DOHH2 (cell line): Measurements from ENCODE around the gene ZNF74.

Experiments
- H3F3A ChIP-seq: fragments of 200-600 bp; sonication (generic), shearing (Covaris generic); 2 replicates; pipeline ENCODE4 v1.6.0; 2016; ENCODE audit warnings: antibody characterized with exemption, mild to moderate bottlenecking; ENCODE audit not compliant: control insufficient read depth, insufficient read depth
- H3K27ac ChIP-seq: fragments of 200-600 bp; sonication (generic); 2 replicates; pipeline ENCODE4 v1.5.1; 2014; ENCODE audit warnings: low read depth, mild to moderate bottlenecking, low read length, moderate library complexity
- H3K27me3 ChIP-seq: fragments of 200-600 bp; sonication (generic); 2 replicates; pipeline ENCODE4 v1.6.1; 2014; ENCODE audit warnings: mild to moderate bottlenecking, low read length, mixed read lengths; ENCODE audit not compliant: control insufficient read depth
- H3K36me3 ChIP-seq: fragments of 200-600 bp; sonication (generic); 2 replicates; pipeline ENCODE4 v1.6.1; 2014; ENCODE audit warnings: mild to moderate bottlenecking, low read length, moderate library complexity, mixed read lengths; ENCODE audit not compliant: control insufficient read depth
- H3K4me1 ChIP-seq: fragments of 200-600 bp; sonication (generic); 2 replicates; pipeline ENCODE4 v1.6.1; 2014; ENCODE audit warnings: mild to moderate bottlenecking, low read length, mixed read lengths; ENCODE audit not compliant: control insufficient read depth
- H3K4me2 ChIP-seq: fragments of 200-600 bp; sonication (generic); 2 replicates; pipeline ENCODE4 v1.6.0; 2014; ENCODE audit warnings: mild to moderate bottlenecking, low read length, moderate library complexity
- H3K4me3 ChIP-seq: fragments of 200-600 bp; sonication (generic); 2 replicates; pipeline ENCODE4 v1.5.1; 2014; ENCODE audit warnings: mild to moderate bottlenecking, low read length, mixed read lengths
- H3K79me2 ChIP-seq: fragments of 200-600 bp; sonication (generic); 2 replicates; pipeline ENCODE4 v1.6.1; 2014; ENCODE audit warnings: mild to moderate bottlenecking, low read length, mixed read lengths; ENCODE audit not compliant: control insufficient read depth
- H3K9me2 ChIP-seq: fragments of 200-600 bp; sonication (generic); replicated peaks from 2 replicates; pipeline ENCODE4 v1.6.1; 2014; ENCODE audit warnings: mild to moderate bottlenecking, low read length, mixed read lengths; ENCODE audit not compliant: control insufficient read depth
- H3K9me3 ChIP-seq: fragments of 200-600 bp; sonication (generic); 2 replicates; pipeline ENCODE4 v1.6.1; 2014; ENCODE audit warnings: antibody characterized with exemption, low read length, mixed read lengths; ENCODE audit not compliant: control insufficient read depth, insufficient read depth
- H4K20me1 ChIP-seq: fragments of 200-600 bp; sonication (generic); 2 replicates; pipeline ENCODE4 v1.6.0; 2014; ENCODE audit warnings: low read depth, mild to moderate bottlenecking, antibody characterized with exemption, low read length, moderate library complexity; ENCODE audit not compliant: control insufficient read depth, insufficient read depth
- CTCF ChIP-seq: fragments of 200-600 bp; sonication (generic); IDR thresholded peaks from one replicate; pipeline ENCODE4 v1.5.1; 2014; ENCODE audit warnings: antibody characterized with exemption, mild to moderate bottlenecking, low read depth, low read length; ENCODE audit not compliant: poor library complexity, severe bottlenecking
- EZH2phosphoT487 ChIP-seq: fragments of 200-600 bp; sonication (generic); IDR thresholded peaks from 2 replicates; pipeline ENCODE4 v1.6.1; 2017; ENCODE audit warnings: borderline replicate concordance, mild to moderate bottlenecking, antibody characterized with exemption, low read length, moderate library complexity, mixed read lengths

The ZNF74 gene

GRCh38 chr22:20402960-20403778, 9.2 kb downstream of the ZNF74 start:
- Histone ChIP-seq H3F3A (no peaks in the 10 kb centered on the region), H3K4me2 (no peak overlapping the region), H3K79me2 (no peaks in the 10 kb centered on the region), H3K27ac (no peak overlapping the region), H3K4me3 (no peak overlapping the region), H3K36me3 (no peaks in the 10 kb centered on the region), H3K9me3 (no peaks in the 10 kb centered on the region), H3K4me1 (peaks cover 4% of the 10 kb centered on the region; the same call in 1 of the 2 replicates), H3K9me2 (no peaks in the 10 kb centered on the region), H4K20me1 (no peaks in the 10 kb centered on the region), H3K27me3 (no peaks in the 10 kb centered on the region)
- TF ChIP-seq EZH2phosphoT487 (no peak), CTCF (no peak)

GRCh38 chr22:20403779-20404140, 9.8 kb downstream of the ZNF74 start:
- Histone ChIP-seq H3F3A (no peaks in the 10 kb centered on the region), H3K36me3 (no peaks in the 10 kb centered on the region), H3K9me2 (no peaks in the 10 kb centered on the region)

GRCh38 chr22:20404881-20405280, 10.9 kb downstream of the ZNF74 start:
- no peak overlapping the region for H3K4me3 ChIP-seq
- no peak overlapping the region for H3K27ac ChIP-seq
- H3K36me3 ChIP-seq: no peaks in the 10 kb centered on the region

More at GRCh38 chr22:20403779-20404140, 9.8 kb downstream of the ZNF74 start:
- no peaks in the 10 kb centered on the region for H3K9me3 ChIP-seq
- no peaks in the 10 kb centered on the region for H3K27me3 ChIP-seq
- H3K79me2 ChIP-seq: no peaks in the 10 kb centered on the region
- no peak overlapping the region for H3K4me2 ChIP-seq
- H3K4me3 ChIP-seq: no peak overlapping the region
- TF ChIP-seq CTCF (no peak), EZH2phosphoT487 (no peak)
- H3K27ac ChIP-seq: no peak overlapping the region
- H4K20me1 ChIP-seq: no peaks in the 10 kb centered on the region
- H3K4me1 ChIP-seq: peaks cover 4% of the 10 kb centered on the region; the same call in 1 of the 2 replicates

More at GRCh38 chr22:20404881-20405280, 10.9 kb downstream of the ZNF74 start:
- H4K20me1 ChIP-seq: no peaks in the 10 kb centered on the region
- H3F3A ChIP-seq: no peaks in the 10 kb centered on the region
- no peak for TF ChIP-seq EZH2phosphoT487
- no peak for TF ChIP-seq CTCF
- no peaks in the 10 kb centered on the region for H3K27me3 ChIP-seq
- no peaks in the 10 kb centered on the region for H3K9me3 ChIP-seq
- H3K79me2 ChIP-seq: no peaks in the 10 kb centered on the region
- no peak overlapping the region for H3K4me2 ChIP-seq
- H3K9me2 ChIP-seq: no peaks in the 10 kb centered on the region
- peaks cover 4% of the 10 kb centered on the region; the same call in 1 of the 2 replicates for H3K4me1 ChIP-seq
